Stromal cell of bone marrow (primary cell): ENCODE results near the gene GON7.
A peak's percentile ranks its signal among the peaks of the same experiment; 100 is the strongest.
"Not testable (repeated sequence)": the region's sequence is repeated elsewhere in the genome, so short reads cannot be mapped to it uniquely, and the experiment has no call there.

Experiments used
- DNase-seq: peaks from one replicate; pipeline ENCODE4 v3.0.0-alpha.2; 2012; ENCODE audit warnings: low read depth

Gene GON7

GRCh38 chr14:93199031-93199430 lies 7.8 kb downstream of the GON7 start:
- DNase-seq: no peak

- no peak for DNase-seq
Observed at GRCh38 chr14:93195316-93195999, 11.4 kb downstream of the GON7 start.

- DNase-seq: no peak
Observed at GRCh38 chr14:93186956-93187355, 19.9 kb downstream of the GON7 start.

GRCh38 chr14:93186466-93186865 lies 20.4 kb downstream of the GON7 start:
- DNase-seq: no peak

GRCh38 chr14:93185349-93185720 lies 21.5 kb downstream of the GON7 start:
- DNase-seq: no peak

- peak; percentile 64 for DNase-seq
Observed at GRCh38 chr14:93184391-93185348, 22.2 kb downstream of the GON7 start, which contains the start of the genes LYSET and MOAP1. LYSET (plus strand) TSS chr14:93185317; CDS start chr14:93185406, 89 bp downstream. MOAP1 (minus strand) TSS chr14:93184897; CDS start chr14:93184242, 655 bp downstream.

GRCh38 chr14:93183596-93184317 lies 23.1 kb downstream of the GON7 start:
- no peak for DNase-seq

- no peak for DNase-seq
Observed at GRCh38 chr14:93175492-93175891, 31.4 kb downstream of the GON7 start.

GRCh38 chr14:93174731-93175130 lies 32.1 kb downstream of the GON7 start:
- DNase-seq: not testable (repeated sequence)

GRCh38 chr14:93173943-93174395 lies 32.9 kb downstream of the GON7 start:
- no peak for DNase-seq

- no peak for DNase-seq
Observed at GRCh38 chr14:93171376-93171775, 35.5 kb downstream of the GON7 start.

- not testable (repeated sequence) for DNase-seq
Observed at GRCh38 chr14:93170141-93170540, 36.7 kb downstream of the GON7 start.

GRCh38 chr14:93169619-93170018 lies 37.2 kb downstream of the GON7 start:
- not testable (repeated sequence) for DNase-seq

GRCh38 chr14:93168610-93169009 lies 38.3 kb downstream of the GON7 start:
- DNase-seq: not testable (repeated sequence)

GRCh38 chr14:93165271-93166265 lies 41.3 kb downstream of the GON7 start:
- DNase-seq: not testable (repeated sequence)

- DNase-seq: no peak
Observed at GRCh38 chr14:93163564-93163963, 43.3 kb downstream of the GON7 start.

GRCh38 chr14:93161411-93161940 lies 45.4 kb downstream of the GON7 start:
- no peak for DNase-seq

- DNase-seq: peak; percentile 6
Observed at GRCh38 chr14:93160353-93160801, 46.5 kb downstream of the GON7 start.

- DNase-seq: not testable (repeated sequence)
Observed at GRCh38 chr14:93159625-93160352, 47.1 kb downstream of the GON7 start.

- DNase-seq: not testable (repeated sequence)
Observed at GRCh38 chr14:93158349-93158748, 48.5 kb downstream of the GON7 start.
